CD4-positive, alpha-beta T cell treated with Interleukin-21 for 1 hour (primary cell): Measurements from ENCODE around the gene CDH2.

Experiments used
- DNase-seq: peaks from one replicate; pipeline ENCODE4 v3.0.0-alpha.2; 2020

CDH2 gene

DNA sequence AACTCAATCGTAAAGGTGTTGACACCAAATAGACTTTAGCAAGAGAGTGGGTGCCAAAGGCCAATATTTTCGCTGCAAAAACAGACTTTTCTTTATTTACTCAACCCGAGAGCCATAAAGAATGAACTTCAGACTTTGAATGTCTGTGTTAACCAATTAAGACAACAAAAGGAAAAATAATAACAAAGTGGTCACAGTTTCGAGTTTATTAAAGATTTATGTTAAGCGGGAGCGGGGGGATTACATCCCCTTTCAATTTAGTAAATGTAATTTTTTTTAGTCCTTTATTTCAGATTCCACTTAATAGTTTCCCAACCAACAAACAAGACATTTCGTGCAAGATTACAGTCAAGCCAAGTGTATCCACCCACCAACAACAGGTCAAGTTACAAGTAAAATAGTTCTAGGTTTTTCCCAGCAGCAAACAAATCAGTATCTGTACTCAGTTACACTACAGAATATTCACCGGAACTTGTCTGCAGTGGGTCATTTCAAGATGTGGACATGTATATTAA lies 9.0 kb downstream of the CDH2 start:
- no peak for DNase-seq

DNA sequence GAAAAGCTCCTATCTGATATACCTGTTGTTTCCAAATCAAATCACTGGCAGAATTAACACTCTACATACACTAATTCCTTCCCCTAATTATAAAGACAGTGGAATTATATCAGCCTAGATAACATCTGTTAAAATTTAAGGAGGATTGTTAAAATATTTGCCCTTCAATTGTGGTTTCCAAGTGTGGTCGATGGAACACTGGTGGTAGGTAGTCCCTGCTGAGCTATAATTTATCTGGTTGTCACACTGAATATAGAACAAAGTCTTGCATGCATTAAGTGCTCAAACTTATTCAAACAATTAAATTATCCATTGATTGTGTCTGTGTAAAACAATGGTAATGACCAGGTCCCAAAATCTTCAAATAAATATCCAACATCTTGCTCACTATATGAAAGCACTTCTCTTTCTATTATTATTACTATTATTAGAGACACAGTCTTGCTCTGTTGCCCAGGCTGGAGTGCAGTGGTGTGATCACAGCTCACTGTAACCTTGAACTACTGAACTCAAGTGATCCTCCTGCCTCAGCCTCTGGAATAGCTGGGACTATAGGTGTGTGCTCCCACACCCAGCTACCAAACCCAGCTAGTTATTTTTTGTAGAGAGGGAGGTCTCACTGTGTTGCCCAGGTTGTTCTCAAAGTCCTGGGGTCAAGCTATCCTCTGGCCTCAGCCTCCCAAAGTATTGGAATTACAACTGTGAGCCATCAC lies 12.0 kb downstream of the CDH2 start:
- DNase-seq = no peak

DNA sequence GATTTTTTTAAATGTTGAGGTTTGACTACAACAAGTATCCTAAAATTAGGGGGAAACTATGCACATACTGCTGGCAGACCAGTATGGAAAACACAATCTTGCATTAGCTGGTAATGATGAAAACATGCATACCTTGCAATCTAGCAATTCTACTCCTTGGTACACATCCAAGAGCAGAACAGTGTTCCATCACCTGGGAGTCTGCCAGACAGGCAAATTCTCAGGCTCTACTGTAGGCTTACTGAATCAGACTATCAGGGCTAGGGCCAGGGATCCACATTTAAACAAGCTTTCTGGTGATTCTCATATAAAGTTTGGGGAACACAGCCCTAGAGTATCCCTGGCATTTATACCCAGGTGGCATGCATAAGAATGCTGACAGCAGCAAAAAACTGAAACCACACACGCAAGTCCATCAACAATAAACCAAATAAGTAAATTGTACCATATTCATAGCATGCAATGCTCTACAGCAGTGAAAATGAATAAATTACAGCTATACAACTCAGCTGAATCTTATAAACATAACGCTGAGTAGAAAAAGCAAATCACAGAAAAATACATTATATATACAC lies 13.6 kb downstream of the CDH2 start:
- DNase-seq = no peak

GRCh38 chr18:28161608-28162599 lies 15.0 kb downstream of the CDH2 start:
- no peak for DNase-seq

GRCh38 chr18:28159055-28159454 lies 17.9 kb downstream of the CDH2 start:
- DNase-seq = no peak

DNA sequence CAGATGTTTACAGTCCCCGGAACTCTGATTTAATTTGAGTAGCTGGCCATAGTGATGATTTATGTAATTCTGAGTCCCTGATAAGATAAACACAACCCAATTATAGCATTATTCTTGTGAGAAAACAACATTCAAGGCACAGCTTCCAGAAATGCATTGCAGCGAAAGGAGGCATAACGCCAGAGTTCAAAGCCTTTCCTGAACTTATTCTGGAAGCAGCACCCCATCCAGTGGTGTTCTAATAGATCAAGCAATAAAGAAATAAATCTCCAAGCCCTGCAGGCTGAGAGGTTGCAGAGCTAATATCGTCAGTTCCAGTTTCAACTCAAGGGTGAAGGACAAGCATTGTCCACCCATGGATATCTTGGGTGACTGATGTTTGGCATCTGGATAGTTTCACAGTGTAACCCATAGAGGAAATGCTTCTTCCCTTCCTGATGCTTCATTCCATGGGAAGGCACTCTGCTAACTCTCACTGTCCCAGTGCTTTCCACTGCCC lies 18.8 kb downstream of the CDH2 start:
- no peak for DNase-seq

GRCh38 chr18:28153485-28154065 lies 23.4 kb downstream of the CDH2 start:
- DNase-seq = no peak

GRCh38 chr18:28152754-28153153 lies 24.2 kb downstream of the CDH2 start:
- DNase-seq = no peak

- no peak for DNase-seq
These were observed 24.6 kb downstream of the CDH2 start for GRCh38 chr18:28152354-28152753.

GRCh38 chr18:28151434-28151833 lies 25.5 kb downstream of the CDH2 start:
- no peak for DNase-seq

GRCh38 chr18:28150925-28151324 lies 26.0 kb downstream of the CDH2 start:
- DNase-seq = no peak

GRCh38 chr18:28149810-28150420 lies 27.0 kb downstream of the CDH2 start:
- DNase-seq = no peak

DNA sequence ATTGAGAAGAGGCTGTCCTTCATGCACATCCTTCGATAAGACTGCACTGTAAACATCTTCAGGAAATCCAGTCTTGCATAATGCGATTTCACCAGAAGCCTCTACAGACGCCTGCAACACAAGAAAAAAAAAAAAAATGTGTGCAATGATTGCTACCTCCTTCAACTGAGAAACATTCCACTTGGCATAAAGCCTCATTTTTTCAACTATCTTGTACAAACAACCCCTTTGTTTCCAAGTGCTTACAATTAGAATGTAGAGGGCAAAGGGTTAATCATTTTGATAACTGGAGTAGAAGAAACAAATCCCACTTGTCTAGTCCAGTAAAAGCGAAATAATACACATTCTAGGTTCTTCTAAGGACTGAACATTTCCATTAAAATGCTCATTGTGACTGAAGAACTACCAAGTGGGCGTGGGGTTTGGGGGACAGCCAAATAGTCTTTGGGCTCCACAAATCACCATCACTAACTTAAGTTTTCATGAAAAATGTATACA lies 29.2 kb downstream of the CDH2 start:
- DNase-seq = no peak

GRCh38 chr18:28143725-28144124 lies 33.2 kb downstream of the CDH2 start:
- no peak for DNase-seq

DNA sequence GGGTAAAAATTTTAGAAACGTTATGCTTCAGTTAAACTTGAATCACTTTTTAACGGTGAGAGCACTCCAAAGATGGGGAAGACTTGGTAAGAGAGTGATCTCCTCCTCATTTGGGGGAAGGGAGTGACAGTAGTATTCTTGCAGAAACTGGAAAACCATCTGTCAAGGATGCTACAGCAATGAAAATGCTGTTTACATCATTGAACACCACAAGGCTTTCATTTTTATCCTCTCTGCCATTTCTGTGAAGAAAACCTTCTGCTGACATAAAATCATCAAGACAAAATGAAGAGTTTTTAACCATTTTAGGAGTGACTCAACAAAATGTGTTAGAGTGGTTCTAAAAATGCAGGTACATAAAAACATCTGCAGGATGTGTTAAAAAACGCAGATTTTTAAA lies 38.1 kb downstream of the CDH2 start:
- DNase-seq = no peak

- DNase-seq = no peak
These were observed 40.9 kb downstream of the CDH2 start for GRCh38 chr18:28136071-28136470.

DNA sequence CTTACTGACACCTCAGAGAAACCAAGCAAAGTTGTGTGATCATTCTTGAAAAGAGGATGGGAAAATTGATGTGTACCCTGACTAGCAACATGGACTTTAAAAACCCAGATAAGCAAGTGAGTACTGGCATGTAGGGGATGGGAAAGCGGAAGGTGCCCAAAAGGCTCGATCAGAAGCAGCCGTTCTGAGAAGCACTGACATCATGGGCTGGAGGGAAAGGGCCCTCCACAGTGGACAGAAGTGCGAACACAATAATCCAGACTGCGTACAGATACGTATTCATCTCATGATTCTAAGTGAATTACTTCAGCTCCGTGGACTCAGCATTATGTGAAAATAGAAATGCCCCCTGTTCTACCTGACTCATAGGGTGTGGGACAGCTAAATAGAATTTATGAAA lies 42.2 kb downstream of the CDH2 start:
- no peak for DNase-seq

DNA sequence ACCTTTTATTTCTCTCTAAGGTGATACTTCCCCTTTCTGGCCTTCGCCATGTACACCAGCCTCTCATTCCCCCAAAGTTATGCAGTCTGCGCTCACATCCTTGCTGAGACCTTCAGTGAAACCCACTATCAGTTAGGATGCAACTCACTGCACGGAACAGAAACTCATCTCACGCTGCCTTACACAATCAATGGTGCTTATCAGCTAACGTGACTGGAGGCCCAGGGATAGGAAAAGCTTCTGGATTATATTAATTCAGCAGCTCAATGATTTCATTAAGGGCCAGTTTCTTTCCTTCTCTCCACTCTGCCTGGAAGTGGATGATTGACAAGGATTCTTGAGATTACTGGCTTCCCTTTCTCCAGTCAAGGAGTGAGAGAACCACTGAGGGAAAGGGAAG lies 44.8 kb downstream of the CDH2 start:
- DNase-seq = no peak

GRCh38 chr18:28128659-28128980 lies 48.3 kb downstream of the CDH2 start:
- DNase-seq = no peak

GRCh38 chr18:28127763-28128658 lies 48.9 kb downstream of the CDH2 start:
- no peak for DNase-seq

- DNase-seq = no peak
These were observed 49.7 kb downstream of the CDH2 start for GRCh38 chr18:28127228-28127627.
